ENCODE data around the gene STAP2.

DNA sequence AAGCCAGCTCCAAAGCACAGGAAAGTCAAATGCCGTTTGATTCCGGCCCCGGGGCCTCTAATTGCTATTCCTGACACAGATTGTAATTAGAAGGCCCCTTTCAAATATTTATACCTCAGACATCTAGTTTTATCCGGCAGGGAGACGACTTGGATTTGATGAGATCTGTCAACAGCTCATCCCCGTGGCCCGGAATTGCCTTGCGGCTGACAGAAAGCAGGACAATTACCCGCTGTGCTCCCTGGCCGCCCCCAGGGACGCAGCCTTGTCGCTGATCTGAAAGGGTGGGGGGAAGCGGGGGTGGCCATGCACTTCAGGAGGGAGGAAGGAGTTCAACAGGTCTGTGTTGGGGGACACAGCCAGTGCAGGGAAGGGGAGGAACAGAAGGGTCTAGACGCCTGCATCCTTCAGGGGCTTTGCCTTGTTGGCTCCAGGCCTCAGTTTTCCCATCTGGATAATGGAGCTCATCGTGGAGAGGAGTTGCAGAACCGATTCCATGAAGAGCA lies 61.4 kb downstream of the STAP2 start:
- TF ChIP-seq POLR2A (IDR thresholded peaks at IDR 0.05) (no peak), EP300 (IDR thresholded peaks at IDR 0.05) (no peak)
- TF ChIP-seq, protein P1, sequence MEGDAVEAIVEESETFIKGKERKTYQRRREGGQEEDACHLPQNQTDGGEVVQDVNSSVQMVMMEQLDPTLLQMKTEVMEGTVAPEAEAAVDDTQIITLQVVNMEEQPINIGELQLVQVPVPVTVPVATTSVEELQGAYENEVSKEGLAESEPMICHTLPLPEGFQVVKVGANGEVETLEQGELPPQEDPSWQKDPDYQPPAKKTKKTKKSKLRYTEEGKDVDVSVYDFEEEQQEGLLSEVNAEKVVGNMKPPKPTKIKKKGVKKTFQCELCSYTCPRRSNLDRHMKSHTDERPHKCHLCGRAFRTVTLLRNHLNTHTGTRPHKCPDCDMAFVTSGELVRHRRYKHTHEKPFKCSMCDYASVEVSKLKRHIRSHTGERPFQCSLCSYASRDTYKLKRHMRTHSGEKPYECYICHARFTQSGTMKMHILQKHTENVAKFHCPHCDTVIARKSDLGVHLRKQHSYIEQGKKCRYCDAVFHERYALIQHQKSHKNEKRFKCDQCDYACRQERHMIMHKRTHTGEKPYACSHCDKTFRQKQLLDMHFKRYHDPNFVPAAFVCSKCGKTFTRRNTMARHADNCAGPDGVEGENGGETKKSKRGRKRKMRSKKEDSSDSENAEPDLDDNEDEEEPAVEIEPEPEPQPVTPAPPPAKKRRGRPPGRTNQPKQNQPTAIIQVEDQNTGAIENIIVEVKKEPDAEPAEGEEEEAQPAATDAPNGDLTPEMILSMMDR (IDR thresholded peaks at IDR 0.05): no peak
